Adrenal gland (tissue), 12 donors: ENCODE measurements around the gene TMEM108. TPM values are rescaled to one million over a fixed set of nuclear protein-coding genes. Genes with fewer than 3 reads are reported as not detected.

ENCODE experiments used
- DNase-seq, 7 donors: peaks; one replicate each; pipeline ENCODE4 v3.0.0-alpha.2; 2019 to 2020
- H3K27ac ChIP-seq, 5 donors: fragments of 200-600 bp; sonication (generic) in 4 of 5; 1 replicate in 3 of 5; 2 replicates in 2 of 5; pipeline versions ENCODE4 v1.5.1 to v1.8.0; 2016 to 2020; ENCODE audit warnings: mild to moderate bottlenecking in 1 of 5
- H3K27me3 ChIP-seq: fragments of 200-600 bp; 2 replicates; pipeline ENCODE4 v1.8.0; 2021
- H3K36me3 ChIP-seq, 2 donors: fragments of 200-600 bp; replicated peaks in 1 of 2; 1 replicate in 1 of 2; 2 replicates in 1 of 2; pipeline versions ENCODE4 v1.5.1 to v1.8.0; 2018 to 2022
- H3K4me1 ChIP-seq, 2 donors: fragments of 200-600 bp; replicated peaks in 1 of 2; 1 replicate in 1 of 2; 2 replicates in 1 of 2; pipeline versions ENCODE4 v1.5.1 to v1.8.0; 2018 to 2021
- H3K4me3 ChIP-seq, 4 donors: fragments of 200-600 bp; sonication (generic) in 3 of 4; one replicate each; pipeline ENCODE4 v1.5.1; 2016 to 2018
- H3K9me3 ChIP-seq, 3 donors: fragments of 200-600 bp; sonication (generic) in 1 of 3; replicated peaks in 1 of 3; 1 replicate in 2 of 3; 2 replicates in 1 of 3; pipeline versions ENCODE4 v1.5.1 to v1.8.0; 2016 to 2021
- POLR2A ChIP-seq, 2 donors: fragments of 450-650 bp; IDR thresholded peaks; one replicate each; pipeline ENCODE4 v1.6.1; 2017; ENCODE audit warnings: antibody characterized with exemption in 2 of 2, mild to moderate bottlenecking in 2 of 2, moderate library complexity in 1 of 2
- WGBS, 4 donors: extraction: QIAGEN DNeasy Blood & Tissue Kit in 2 of 4; methylation state at CpG; one replicate each; pipeline versions ENCODE4 v1.1.5 to v1.1.7; 2013 to 2017; 5-methylcytosine and 5-hydroxymethylcytosine counted together
- intact Hi-C, 2 donors: fragments of 100-400 bp; cut with DNase I; formaldehyde crosslinking; loops; one replicate each; pipeline versions ENCODE4 v1.14.1 to v1.15.0; 2022 to 2023
- polyA plus RNA-seq, 3 donors: library from polyadenylated mRNA; stranded (reverse); fragments of 200-250 nt in 2 of 3; fragments of 350-450 nt in 1 of 3; fragmentation: Illumina TruSeq in 1 of 3; extraction: RNeasy Lipid Tissue Mini Kit (QIAGEN cat#74804) in 1 of 3; gene quantifications; one replicate each; pipeline ENCODE4 v1.2.3, GENCODE V29; 2013 to 2014
- total RNA-seq, 9 donors: library from RNA; depleted of rRNA in 4 of 9; stranded (reverse); fragments of >200 nt in 4 of 9; fragments of 120-200 nt in 1 of 9; fragmentation: NEBNext Ultra II Directional in 1 of 9; extraction: Animal tissue kit (Norgen Biotek cat#: 25700) in 1 of 9; gene quantifications; one replicate each; pipeline versions ENCODE4 v1.1.0 to v1.2.4, GENCODE V29; 2013 to 2023
- TF ChIP-seq, protein P1 (sequence below), 6 experiments: fragments of 450-650 bp in 4 of 6; fragments of 200-600 bp in 2 of 6; sonication (generic) in 1 of 6; IDR thresholded peaks; 1 replicate in 5 of 6; 2 replicates in 1 of 6; pipeline versions ENCODE4 v1.5.1 to v1.8.0; 2016 to 2021; ENCODE audit warnings: antibody characterized with exemption in 6 of 6, mild to moderate bottlenecking in 2 of 6, moderate library complexity in 1 of 6
- donor health status: healthy with polysubstance abuse.
- donor health status: Bipolar disorder and iron deficiency.
- donor health status: DM: yes; HTN: yes; CAD: no.
- donor health status: DM: no; HTN: no; CAD: no.
- donor health status: DM: no; HTN: no; CAD: no.
- donor health status: DM: yes; HTN: yes; CAD: no.

Gene TMEM108
- total and polyA plus RNA-seq, 12 donors = 0.67 to 38.0 (median 14.8) TPM

DNA sequence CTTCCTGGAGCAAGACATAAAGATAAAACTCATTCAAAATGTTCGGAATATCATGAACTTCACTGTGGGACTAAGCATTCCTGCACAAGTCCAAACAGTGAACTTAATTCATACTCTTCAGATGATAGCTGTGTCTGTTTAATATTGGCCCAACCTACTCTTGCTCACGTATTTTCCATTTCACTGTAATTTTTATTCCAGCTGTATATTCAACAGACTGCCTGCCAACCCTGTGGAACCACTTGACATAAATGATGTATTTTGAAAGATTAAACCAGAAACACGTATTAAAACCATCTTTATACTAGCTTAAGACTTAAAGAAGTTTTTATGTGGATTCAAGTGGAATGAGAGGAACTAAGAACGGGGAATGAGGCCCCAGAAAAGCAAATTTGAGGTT, 172.5 kb downstream of the TMEM108 start:
- TF ChIP-seq POLR2A (IDR thresholded peaks at IDR 0.05) = no peak
- TF ChIP-seq, protein P1, sequence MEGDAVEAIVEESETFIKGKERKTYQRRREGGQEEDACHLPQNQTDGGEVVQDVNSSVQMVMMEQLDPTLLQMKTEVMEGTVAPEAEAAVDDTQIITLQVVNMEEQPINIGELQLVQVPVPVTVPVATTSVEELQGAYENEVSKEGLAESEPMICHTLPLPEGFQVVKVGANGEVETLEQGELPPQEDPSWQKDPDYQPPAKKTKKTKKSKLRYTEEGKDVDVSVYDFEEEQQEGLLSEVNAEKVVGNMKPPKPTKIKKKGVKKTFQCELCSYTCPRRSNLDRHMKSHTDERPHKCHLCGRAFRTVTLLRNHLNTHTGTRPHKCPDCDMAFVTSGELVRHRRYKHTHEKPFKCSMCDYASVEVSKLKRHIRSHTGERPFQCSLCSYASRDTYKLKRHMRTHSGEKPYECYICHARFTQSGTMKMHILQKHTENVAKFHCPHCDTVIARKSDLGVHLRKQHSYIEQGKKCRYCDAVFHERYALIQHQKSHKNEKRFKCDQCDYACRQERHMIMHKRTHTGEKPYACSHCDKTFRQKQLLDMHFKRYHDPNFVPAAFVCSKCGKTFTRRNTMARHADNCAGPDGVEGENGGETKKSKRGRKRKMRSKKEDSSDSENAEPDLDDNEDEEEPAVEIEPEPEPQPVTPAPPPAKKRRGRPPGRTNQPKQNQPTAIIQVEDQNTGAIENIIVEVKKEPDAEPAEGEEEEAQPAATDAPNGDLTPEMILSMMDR (IDR thresholded peaks at IDR 0.05) = no peak
- H3K4me1 ChIP-seq = peaks cover 0 to 14% of the 10 kb centered on the region in 2 donors
- H3K4me3 ChIP-seq = no peak overlapping the region
- H3K27me3 ChIP-seq = no peaks in the 10 kb centered on the region
- no peak for DNase-seq
- intact Hi-C loops = no loop called here
- no peak overlapping the region for H3K27ac ChIP-seq
- H3K9me3 ChIP-seq = no peaks in the 10 kb centered on the region
- 83 to 88% (median 86%) methylated on average over 4 of the region's 4 CpGs for WGBS, 4 donors
- no peaks in the 10 kb centered on the region for H3K36me3 ChIP-seq

DNA sequence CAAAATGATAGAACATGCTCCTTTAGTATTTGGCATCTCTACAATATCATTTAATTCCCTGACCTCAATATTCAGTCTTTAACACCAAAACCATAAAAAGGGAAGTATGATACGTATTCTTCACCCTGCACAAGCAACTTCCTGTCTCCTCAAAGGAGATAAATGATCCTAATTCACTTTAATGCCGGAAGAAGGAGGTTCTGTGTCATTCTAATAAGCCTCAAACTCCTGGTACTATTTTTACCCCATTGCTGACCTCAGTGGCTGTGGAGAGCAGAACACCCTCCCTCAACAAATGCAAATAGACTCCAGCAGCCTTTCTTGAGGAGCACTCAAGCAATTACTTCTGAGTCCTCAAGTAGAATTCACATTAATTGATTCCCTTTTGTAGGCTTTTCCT, 173.3 kb downstream of the TMEM108 start:
- H3K36me3 ChIP-seq = no peaks in the 10 kb centered on the region
- no peak overlapping the region for H3K27ac ChIP-seq
- intact Hi-C loops = no loop called here
- WGBS, 4 donors = 17 to 21% (median 19%) methylated on average over 2 of the region's 2 CpGs
- TF ChIP-seq POLR2A (IDR thresholded peaks at IDR 0.05) = no peak
- TF ChIP-seq, protein P1 (IDR thresholded peaks at IDR 0.05) = no peak
- H3K4me1 ChIP-seq = peaks cover 0 to 14% of the 10 kb centered on the region in 2 donors
- no peak overlapping the region for H3K4me3 ChIP-seq
- DNase-seq = no peak
- no peaks in the 10 kb centered on the region for H3K27me3 ChIP-seq
- no peaks in the 10 kb centered on the region for H3K9me3 ChIP-seq

DNA sequence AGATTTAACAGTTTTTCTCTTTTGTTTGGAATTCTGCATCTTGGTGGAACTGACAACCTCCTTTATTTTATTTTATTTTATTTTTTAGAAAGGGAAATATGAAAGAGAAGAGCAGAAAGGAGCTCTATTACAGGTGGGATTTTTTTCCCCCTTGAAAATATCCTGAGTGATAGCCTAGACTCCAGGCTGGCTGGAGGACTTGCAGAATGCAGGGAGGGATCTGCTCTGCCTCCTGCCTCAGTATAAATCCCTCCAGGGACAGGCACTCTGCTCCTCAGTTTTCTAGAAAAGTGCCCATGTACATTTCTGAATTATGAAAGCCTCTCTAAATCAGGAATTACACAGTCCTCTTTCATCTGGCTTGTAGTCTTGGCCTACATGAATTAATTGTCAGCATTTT, 173.7 kb downstream of the TMEM108 start:
- H3K9me3 ChIP-seq = no peaks in the 10 kb centered on the region
- H3K4me3 ChIP-seq = no peak overlapping the region
- H3K27ac ChIP-seq = no peak overlapping the region
- TF ChIP-seq POLR2A (IDR thresholded peaks at IDR 0.05) = no peak
- TF ChIP-seq, protein P1 (IDR thresholded peaks at IDR 0.05) = no peak
- intact Hi-C loops = no loop called here
- H3K36me3 ChIP-seq = no peaks in the 10 kb centered on the region
- peaks cover 0 to 14% of the 10 kb centered on the region in 2 donors for H3K4me1 ChIP-seq
- DNase-seq = no peak
- H3K27me3 ChIP-seq = no peaks in the 10 kb centered on the region

DNA sequence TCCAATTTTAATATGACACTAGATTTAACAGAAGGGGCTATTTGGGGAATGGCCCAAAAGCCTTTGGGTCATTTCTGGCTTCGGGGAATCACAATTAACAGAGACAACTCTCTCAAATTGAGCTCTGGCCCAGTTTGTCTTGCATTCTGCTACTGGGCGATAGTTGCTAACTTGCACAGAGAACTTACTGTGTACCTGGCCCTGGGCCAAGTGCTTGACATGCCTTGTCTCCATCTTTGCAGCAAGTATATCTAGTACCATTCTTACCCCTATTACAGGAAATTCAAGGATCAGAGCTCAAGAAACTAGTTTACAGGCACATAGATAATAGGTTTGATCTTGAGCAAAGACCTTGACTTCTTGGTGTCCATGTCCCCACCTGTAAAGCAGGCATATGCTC, 175.7 kb downstream of the TMEM108 start:
- peaks cover 0 to 14% of the 10 kb centered on the region in 2 donors for H3K4me1 ChIP-seq
- no peaks in the 10 kb centered on the region for H3K27me3 ChIP-seq
- no peaks in the 10 kb centered on the region for H3K36me3 ChIP-seq
- no peak overlapping the region for H3K4me3 ChIP-seq
- peak in 2 of 7 donors; percentile 14 to 27 for DNase-seq
- intact Hi-C loops = no loop called here
- TF ChIP-seq, protein P1 (IDR thresholded peaks at IDR 0.05) = no peak
- no peak for TF ChIP-seq POLR2A (IDR thresholded peaks at IDR 0.05)
- no peak overlapping the region for H3K27ac ChIP-seq
- H3K9me3 ChIP-seq = peaks cover 0 to 5% (median 0%) of the 10 kb centered on the region in 3 donors
- WGBS, 4 donors = 85 to 90% (median 87%) methylated on average over 2 of the region's 2 CpGs
